Activated CD8-positive, alpha-beta memory T cell treated with anti-CD3 and anti-CD28 coated beads, Interleukin-2, amount 50 U/mL, for 48 hours (primary cell): ENCODE data around the gene NXPE1.
"Not testable (repeated sequence)": the region's sequence is repeated elsewhere in the genome, so short reads cannot be mapped to it uniquely, and the experiment has no call there.

Experiments used
- DNase-seq: peaks from one replicate; pipeline ENCODE4 v3.0.0-alpha.2; 2020

NXPE1 gene

GRCh38 chr11:114559425-114560310 lies at the start of gene NXPE1:
Gene NXPE1, minus strand, starts transcription at chr11:114559881. Its CDS starts 8,680 bp downstream, at chr11:114551201.
- DNase-seq, result no peak

DNA sequence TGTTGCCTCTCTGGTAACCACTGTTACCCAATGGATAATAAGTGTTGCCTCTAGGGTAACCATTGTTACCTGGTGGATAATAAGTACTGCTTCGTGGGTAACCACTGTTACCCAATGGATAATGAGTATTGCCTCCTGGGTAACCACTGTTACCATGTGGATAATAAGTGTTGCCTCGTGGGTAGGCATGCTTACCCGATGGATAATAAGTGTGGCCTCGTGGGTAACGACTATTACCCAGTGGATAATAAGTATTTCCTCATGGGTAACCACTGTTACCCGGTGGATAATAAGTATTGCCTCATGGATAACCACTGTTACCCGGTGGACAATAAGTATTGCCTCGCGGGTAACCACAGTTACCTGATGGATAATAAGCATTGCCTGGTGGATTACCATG lies 49.7 kb upstream of the NXPE1 start:
- DNase-seq, result no peak

DNA sequence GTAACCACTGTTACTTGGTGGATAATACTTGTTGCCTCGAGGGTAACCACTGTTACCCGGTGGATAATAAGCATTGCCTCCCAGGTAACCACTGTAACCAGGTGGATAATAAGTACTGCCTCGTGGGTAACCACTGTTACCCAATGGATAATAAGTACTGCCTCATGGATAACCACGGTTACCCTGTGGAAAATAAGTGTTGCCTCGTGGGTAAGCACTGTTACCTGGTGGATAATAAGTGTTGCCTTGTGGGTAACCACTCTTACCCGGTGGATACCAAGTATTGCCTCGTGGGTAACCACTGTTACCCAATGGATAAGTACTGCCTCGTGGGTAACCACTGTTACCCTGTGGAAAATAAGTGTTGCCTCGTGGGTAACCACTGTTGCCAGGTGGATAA lies 48.9 kb upstream of the NXPE1 start:
- not testable (repeated sequence) for DNase-seq

DNA sequence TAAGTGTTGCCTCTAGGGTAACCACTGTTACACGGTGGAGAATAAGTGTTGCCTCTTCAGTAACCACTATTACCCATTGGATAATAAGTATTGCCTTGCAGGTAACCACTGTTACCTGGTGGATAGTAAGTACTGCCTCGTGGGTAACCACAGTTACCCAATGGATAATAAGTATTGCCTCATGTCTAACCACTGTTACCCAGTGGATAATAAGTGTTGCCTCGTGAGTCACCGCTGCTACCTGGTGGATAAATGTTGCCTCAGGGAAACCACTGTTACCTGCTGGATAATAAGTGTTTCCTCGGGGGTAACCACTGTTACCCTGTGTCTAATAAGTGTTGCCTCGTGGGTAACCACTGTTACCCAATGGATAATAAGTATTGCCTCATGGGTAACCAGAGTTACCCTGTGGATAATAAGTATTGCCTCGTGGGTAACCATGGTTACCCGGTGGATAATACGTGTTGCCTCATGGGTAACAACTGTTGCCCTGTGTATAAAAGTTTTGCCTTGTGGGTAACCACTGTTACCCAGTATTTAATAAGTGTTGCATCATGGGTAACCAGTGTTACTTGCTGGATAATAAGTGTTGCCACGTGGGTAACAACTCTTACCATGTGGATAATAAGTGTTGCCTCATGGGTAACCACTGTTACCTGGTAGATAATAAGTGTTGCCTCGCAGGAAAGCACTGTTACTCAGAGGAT lies 48.2 kb upstream of the NXPE1 start:
- no peak for DNase-seq

- DNase-seq, result not testable (repeated sequence)
Measured at GRCh38 chr11:114606802-114607075, 47.1 kb upstream of the NXPE1 start.

GRCh38 chr11:114606003-114606801 lies 46.5 kb upstream of the NXPE1 start:
- DNase-seq, result no peak

DNA sequence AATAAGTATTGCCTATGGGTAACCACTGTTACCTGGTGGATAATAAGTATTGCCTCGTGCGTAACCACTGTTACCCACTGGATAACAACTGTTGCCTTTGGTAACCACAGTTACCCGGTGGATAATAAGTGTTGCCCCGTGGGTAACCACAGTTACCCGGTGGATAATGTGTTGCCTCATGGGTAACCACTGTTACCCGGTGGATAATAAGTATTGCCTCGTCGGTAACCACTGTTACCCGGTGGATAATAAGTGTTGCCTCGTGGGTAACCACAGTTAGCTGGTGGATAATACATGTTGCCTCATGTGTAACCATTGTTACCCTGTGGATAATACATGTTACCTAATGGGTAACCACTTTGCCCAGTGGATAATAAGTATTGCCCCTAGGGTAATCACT lies 45.7 kb upstream of the NXPE1 start:
- no peak for DNase-seq

DNA sequence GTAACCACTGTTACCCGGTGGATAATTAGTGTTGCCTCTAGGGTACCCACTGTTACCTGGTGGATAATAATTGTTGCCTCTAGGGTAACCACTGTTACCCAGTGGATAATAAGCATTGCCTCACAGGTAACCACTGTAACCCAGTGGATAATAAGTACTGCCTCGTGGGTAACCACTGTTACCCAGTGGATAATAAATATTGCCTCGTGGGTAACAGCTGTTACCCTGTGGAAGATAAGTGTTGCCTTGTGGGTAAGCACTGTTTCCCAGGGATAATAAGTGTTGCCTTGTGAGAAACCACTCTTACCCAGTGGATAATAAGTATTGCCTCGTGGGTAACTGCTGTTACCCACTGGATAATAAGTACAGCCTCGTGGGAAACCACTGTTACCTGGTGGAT lies 45.2 kb upstream of the NXPE1 start:
- no peak for DNase-seq

DNA sequence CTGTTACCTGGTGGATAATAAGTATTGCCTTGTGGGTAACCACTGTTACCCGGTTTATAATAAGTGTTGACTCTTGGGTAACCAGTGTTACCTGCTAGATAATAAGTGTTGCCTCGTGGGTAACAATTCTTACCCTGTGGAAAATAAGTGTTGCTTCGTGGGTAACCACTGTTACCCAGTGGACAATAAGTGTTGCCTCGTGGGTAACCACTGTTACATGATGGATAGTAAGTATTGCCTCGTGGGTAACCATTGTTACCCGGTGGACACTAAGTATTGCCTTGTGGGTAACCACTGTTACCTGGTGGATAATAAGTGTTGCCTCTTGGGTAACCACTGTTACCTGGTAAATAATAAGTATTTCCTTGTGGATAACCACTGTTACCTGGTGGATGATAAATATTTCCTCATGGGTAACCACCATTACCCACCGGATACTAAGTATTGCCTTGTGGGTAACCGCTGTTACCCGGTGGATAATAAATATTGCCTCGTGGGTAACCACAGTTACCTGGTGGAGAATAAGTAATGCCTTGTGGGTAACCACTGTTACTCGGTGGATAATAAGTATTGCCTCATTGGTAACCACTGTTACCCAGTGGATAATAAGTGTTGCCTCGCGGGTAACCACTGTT lies 44.6 kb upstream of the NXPE1 start:
- DNase-seq, result no peak

DNA sequence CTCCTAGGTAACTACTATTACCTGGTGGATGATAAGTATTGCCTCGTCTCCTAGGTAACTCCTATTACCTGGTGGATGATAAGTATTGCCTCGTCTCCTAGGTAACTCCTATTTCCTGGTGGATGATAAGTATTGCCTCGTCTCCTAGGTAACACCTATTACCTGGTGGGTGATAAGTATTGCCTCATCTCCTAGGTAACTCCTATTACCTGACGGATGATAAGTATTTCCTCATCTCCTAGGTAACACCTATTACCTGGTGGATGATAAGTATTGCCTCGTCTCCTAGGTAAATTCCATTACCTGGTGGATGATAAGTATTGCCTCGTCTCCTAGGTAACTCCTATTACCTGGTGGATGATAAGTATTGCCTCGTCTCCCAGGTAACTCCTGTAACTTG lies 43.5 kb upstream of the NXPE1 start:
- not testable (repeated sequence) for DNase-seq

- DNase-seq, result no peak
Measured at GRCh38 chr11:114598461-114598860, 38.8 kb upstream of the NXPE1 start.

GRCh38 chr11:114596175-114596919 lies 36.7 kb upstream of the NXPE1 start:
- DNase-seq, result no peak

DNA sequence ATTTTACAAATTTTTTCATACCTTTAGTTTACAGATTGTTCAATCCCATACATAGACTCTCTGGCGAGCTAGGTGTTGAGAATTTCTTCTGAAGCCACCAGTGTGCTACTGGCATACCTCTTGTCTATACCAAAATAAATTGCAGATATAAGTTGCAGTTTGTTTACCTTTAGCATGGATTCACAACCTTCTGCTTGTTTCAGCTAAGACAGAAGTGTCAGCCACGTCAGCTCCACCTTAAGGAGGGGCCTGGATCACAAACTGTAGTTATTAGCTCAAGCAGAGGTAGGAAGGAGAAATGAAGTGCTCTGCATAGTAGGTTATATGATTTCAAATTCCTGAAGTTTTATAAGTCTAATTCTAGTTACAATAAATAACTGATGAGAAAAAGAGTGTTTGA lies 35.9 kb upstream of the NXPE1 start, which contains the start of gene NXPE4:
NXPE4 (minus strand) TSS at position 216 of the 400 bp plus-strand sequence. CDS start 1,027 bp downstream, outside the sequence.
- DNase-seq, result no peak

DNA sequence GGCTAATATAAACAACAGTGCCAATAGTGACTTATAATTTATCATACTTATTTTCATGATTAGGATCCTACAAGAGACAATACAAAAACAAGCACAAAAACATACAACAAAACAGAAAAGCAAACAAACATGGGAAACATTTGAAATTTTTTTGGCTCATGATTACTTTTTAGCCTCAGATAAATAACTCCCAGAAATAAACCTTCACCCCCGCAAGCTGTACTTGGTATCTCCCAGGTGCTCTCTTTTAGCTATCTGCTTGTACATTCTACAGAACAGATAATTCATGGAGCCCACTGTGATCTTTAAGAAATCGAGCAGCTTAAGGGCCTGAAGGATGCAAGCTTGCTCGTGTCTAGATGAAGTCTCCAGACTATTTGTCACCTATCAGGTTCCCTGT lies 35.0 kb upstream of the NXPE1 start:
- DNase-seq, result no peak

GRCh38 chr11:114587398-114587953 lies 27.8 kb upstream of the NXPE1 start:
- no peak for DNase-seq

DNA sequence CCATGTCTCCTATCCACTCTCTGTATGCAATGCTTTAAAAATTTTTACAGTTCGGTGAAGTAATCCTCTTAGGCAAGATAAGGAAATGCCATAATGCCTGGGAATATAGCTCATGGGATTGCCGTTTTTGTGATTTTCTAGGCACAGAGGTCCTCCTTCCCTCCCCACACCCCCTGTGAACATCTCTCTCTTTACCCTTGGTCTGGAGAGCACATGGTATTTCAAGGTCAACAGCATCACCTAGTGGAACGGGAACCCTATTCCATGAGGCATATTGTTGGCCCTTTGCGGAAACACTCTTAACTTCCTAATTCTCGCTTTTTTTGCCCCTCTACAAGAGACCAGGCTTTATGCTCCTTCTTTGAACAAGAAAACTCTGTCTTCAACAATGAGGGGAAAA lies 27.1 kb upstream of the NXPE1 start:
- no peak for DNase-seq

GRCh38 chr11:114571712-114572111 lies 12.0 kb upstream of the NXPE1 start:
- DNase-seq, result no peak

GRCh38 chr11:114569801-114570200 lies 10.1 kb upstream of the NXPE1 start:
- DNase-seq, result no peak

DNA sequence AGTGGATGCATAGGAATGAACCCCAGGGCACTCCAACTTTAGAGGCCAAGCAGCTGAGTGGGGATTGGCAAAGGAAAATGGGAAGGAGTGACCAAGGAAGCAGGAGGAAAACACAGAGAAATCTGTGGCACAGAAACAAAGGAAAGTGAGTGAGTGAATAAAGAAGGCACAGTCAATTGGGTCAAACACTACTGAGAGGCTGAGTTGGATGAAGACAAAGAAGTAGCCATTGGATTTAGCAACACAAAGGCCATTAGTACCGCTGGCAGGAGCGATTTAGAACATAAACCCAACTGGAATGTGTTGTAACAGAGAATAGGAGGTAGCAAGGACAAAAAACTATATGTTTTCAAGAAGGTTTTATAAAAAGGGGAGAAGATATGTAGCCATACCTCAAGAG lies 6.6 kb upstream of the NXPE1 start:
- no peak for DNase-seq

DNA sequence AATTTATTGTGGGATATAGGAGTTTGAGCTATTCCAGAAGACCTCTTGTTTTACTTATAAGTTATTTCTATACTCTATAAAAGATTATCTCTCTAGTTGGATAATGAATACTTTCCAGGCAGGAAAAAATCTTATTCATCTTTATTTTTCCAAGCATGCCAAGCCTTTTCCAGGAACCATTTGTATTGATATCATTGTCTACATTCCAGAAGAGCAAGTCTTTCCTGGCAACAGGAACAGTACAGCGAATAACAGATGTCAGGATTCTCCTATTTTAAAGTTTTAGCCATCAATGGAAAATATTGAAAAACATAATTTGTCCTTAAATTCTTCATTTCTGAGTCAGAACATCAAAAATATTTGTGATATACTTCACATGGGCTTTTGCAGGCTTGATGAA lies 5.2 kb upstream of the NXPE1 start:
- DNase-seq, result no peak

DNA sequence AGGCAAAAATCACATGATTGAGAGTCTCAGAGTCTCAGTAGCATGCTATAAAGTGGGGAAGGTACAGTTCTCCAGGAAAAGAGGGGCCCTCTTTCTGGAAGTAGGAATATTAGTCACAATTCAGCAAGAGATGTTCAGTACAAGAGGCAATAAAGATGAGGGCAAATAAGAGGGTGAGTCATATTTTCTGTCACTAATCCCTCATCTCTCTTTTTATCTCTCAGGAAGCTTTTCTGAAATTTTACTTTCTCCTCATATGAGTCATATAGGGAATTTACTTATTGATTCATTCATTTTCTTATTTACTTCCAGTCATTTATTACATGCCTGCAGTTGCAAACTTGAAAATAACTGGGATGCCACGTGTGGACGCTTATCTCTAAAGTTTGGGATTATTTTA lies 3.4 kb upstream of the NXPE1 start:
- no peak for DNase-seq
